GM18909 (cell line): ENCODE results near the gene SLC7A11.

Experiments
- ATAC-seq: cut with Tn5 transposase; IDR thresholded peaks from one replicate; pipeline ENCODE4 v1.9.1; 2021; ENCODE audit warnings: mild to moderate bottlenecking; ENCODE audit not compliant: unreplicated experiment, poor library complexity

Gene SLC7A11

DNA sequence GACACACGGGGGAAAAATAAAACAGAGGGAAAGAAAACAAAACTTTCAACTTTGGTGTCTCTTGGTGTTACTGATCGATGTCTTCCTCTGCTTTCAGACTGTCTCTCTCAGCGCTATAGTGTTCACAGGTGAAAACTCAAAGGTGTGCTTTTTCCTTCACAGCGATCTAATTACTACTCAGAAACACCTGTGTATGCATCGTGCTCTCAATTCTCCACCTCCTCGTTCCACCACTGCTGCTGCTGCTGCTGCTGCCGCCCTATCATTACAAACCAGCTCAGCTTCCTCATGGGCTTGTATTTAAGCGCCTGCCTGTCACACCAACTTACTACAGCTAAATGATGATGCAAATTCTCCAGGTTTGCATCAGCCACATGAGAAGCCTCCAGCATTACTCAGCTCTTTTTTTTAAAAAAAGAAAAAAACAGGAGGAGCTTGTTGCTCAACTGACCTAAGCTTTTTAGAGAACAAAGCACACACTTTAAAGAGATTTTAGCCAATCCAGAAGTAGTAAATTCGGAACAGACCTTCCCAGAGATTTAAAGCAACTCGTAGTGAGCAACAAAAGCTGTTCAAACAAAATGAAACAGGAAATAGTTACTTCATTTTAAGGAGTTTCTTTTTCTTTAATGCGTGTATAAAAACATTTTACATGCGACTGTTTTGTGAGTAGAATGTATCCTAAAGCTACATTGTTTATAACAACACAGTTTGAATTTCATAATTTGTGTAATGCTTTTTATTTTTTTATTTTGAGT lies at the start of gene SLC7A11:
Gene SLC7A11 (minus strand): TSS at position 274 of the 758 bp plus-strand sequence. CDS start 280 bp downstream, outside the sequence.
- ATAC-seq = peak; percentile 99

DNA sequence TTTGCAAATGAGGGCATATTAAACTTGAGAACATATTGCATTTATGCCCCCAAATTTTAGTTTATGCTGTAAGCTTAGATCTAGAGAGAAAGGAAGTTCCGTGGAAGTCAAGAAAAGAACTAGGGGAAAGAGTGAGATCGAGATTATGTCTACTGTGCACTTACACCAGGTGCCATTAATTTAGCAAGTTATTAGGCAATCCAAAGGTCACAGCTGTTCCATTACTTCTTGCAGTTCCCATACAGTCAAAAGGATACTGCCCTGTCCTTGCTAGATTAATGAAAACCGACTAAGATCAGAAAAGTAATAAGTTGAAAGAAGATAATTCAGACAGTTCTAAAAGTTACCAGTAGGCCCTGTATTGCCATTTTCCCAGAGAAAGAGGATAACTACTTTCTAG lies 49.3 kb upstream of the SLC7A11 start:
- ATAC-seq = no peak

DNA sequence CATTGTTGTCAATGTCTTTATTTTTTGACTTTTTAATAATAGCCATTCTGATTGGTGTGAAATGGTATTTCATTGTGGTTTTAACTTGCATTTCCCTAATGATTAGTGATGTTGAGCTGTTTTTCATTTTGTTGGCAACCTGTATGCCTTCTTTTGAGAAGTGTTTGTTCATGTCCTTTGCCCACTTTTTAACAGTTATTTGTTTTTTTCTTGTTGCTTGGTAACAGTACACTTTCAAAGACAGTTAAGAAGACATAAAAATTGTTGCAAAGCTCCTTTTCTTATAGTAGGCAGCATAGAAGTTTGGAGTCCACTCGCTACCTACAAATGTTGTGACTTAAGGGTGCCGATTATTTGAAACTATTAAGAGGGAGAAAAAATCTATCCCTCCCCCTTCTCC lies 48.7 kb upstream of the SLC7A11 start:
- no peak for ATAC-seq

DNA sequence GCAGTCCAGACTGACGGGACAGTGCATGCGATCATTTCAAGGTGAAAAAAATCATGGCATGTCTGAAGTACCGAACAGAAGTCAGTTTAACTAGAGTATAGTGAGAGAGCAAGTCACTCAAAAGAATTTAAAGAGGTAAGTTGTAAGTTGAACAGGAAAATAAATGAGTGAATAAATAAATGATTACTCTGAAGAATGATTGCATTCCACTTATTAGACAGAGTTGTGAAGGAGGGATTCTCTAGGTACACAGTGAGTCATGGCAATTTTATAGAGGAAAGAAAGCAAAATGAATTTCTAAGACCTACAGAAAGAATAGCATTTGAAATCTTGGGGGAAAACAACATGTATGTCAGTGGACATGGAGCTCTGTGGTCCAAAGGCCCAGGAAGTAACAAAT lies 37.1 kb upstream of the SLC7A11 start:
- no peak for ATAC-seq

DNA sequence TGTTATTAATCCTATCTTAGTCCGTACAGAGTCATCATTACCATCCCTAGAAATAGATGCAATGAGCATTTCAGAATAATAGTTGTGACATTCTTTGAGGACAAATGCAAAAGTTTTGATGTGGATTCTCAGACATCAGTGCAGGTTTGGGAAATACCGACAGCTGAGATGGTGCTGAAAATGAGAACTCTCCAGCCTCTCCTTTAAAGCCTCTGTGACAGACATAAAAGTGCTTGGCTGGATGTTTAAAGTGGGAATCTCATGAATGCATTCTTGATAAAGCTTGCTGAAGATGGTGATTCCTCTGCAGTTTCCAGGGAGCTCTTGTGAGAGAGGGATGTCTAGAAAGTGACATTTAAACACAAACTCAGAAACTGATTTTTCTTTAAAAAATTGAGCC lies 35.0 kb upstream of the SLC7A11 start:
- no peak for ATAC-seq

DNA sequence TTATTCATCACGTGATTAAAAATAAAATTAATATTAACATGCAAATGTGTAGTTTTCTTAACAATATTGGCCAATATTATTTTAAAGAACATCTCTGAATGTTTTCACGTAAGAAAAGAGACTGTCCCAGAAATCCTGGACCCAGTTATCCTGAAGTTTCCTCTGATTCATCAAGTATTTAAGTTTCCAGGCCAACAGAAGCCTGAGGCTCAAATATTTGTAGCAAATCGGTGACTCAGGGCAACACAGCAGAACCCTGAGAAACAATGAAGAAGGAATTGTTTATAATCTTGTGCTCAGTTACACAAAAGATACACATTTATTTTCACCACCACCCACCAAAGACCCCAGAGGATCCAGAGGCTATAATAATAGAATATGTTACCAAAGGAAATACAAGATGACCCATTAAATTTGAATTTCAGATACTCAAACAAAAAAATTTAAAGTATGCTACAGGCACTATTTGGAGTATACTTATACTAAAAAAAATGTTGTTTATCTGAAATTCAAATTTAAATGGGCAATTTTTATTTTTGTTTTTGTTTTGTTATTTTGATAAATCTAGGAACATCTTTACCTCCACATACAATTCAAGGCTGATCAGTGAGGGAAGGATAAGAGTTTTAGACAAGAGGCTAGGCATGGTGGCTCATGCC lies 33.9 kb upstream of the SLC7A11 start:
- ATAC-seq = no peak

DNA sequence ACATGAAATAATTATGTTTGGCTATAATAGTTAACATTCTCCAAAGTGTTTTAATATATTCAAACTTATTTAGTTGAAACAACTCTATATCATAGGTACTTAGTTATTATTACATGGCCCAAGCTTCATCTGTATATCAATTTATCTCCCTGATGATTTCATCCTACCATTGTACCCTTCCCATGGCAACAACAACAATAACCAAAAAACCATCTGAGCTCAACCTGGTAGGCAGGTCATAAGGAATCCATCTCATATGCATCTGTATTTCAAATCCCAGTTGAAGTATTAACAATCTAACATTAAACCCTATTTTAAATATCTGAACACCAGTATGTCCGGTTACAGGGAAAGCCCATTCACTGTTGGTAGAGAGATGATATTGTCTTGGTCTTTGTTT lies 33.1 kb upstream of the SLC7A11 start:
- no peak for ATAC-seq

DNA sequence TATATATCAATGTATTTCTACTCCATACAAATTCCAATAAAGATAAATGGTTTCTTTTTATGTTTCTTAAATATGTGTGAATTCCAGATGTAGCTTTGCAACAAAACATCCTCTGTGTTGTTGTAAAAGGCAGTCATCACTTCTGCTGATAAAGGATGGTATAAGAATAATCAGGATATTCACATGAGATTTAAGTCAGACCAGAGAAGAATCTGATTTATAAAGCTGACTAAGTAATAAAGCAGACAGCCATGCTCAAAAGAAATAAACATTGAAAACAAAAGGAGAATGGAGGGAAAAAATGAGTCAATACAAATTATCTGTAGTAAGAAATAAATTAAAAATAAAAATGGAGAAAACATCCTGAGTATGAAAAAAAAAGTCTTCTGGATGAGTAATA lies 27.0 kb upstream of the SLC7A11 start:
- ATAC-seq = no peak

DNA sequence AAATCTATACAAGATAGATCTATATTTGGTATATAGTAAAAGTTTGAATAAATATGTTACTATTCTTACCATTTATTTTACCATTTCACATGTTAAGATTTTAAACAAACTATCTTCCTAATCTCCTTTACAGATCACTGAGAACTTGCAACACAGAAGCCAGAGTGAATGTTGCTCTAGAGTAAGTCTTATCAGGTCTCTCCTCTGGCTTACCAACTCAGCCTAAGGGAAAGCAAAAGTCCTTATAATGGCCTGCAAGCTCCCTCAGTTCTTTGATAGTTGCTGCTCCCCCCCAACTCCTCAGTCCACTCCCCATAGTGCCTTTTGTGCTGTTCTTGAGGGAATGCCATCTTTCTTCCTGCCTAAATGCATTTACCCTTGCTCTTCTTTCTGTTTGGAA lies 25.7 kb upstream of the SLC7A11 start:
- ATAC-seq = no peak

DNA sequence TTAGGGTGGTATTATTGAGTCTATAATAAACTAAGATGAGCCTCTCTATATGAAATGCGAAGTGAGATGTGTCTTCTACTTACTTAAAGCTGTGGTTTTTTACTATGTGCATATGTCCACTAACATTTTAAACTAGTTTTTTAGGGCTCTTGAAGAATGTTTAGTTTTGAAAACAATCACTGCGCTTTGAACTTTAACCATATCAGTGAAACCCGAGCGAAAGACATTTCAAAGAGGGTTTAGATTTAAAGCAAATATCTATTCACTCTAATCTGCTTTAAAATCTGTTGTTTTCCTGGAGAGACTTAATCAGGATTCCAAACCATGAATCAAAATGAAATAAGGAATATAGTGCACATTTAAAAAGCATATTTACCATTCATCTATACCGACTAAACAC lies 24.8 kb upstream of the SLC7A11 start:
- no peak for ATAC-seq

DNA sequence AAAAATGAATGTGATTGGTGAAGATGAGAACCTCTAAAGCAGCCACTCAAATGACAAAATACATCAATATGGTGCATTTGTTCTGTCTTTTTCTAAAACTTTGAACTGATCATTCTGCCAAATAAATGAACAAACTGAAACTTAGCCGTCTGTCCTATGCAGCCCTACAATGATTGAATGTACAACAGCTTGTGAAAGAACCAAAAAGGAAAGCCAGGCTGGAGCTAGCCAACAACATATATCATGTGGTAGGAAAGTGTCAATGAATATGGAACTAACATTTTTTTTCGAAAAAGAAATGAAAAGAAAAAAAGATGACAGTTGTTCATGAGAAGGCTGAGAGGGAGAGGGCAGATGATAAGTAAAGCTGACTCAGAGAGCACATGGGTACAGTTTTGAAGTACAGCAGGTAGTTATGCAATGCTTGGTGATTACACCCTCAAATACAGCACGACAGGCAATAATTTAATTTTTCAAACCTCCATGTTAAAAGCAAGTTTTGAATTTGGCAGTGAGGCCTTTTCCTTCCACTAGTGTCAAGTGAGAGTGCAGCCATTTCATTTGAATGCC lies 21.2 kb upstream of the SLC7A11 start:
- no peak for ATAC-seq

DNA sequence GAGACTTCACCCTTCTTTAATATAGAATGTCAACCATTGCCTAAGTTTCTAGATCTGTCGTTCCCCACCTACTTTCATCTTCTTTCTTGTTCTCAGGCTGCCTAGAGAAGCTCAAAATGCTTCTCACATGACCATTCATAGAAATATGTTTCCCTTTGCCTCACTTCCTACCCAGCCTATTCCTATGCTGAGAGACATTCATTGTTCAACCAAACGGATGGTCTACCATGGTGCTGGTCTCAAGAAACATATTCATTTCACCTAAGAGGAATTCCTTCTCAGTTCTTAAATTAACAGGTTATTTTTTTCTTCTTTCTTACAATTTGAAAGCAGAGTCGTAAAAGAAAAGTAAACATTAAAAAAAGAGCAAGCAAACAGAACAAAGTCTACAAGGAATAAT lies 20.3 kb upstream of the SLC7A11 start:
- ATAC-seq = no peak

DNA sequence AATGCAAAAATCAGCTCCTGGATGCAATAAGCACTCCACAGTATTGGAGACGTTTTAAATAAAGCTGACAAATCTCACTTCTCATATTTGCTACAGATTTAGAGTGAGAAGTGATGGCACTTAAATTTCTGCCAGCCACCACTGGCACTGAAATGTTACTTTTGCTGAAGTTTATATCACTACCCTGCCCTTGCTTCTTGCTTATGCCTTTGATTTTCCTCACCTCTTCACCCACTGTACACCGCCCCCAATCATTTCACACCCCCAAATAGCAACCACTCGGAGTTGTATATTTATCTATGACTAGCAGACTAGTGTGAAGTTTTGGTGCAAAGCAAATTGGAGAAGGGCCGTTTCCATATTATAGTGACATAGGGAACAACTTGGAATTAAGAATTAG lies 19.9 kb upstream of the SLC7A11 start:
- no peak for ATAC-seq

DNA sequence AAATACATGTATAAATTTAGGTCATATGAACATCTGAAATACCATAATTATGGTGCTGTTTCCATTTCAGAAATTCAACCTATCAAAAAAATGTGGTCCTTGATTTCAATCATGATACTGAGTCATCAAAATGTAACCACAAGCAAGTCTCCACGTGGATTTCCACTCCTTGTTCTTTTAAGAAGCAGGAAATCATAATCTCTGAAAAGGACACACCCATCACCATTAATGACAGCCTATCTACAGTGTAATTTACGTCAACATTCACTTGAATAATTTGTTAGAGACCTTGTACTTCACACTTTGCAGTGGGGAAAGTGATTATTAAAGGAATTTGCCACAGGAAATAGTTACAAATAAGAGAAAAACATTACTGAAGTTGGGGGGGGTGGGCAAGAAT lies 17.7 kb upstream of the SLC7A11 start:
- no peak for ATAC-seq

DNA sequence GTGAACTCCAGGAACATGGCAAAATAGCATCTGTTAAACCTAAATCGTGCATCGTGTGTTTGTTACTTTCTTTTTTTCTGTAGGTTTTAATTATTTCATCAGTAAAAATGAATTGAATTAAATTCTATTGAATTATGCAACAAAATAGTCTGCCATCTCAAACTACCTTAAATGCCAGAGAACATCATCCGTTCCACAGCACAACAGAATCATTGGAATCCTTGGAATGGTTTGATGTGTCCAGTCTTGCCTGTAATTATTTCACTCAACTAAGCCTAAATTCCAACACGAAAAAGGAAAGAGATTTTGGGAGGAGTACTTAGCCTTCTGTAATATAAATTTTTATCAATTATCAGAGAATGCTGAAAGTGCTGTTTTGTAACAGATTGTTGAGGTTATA lies 17.1 kb upstream of the SLC7A11 start:
- no peak for ATAC-seq

DNA sequence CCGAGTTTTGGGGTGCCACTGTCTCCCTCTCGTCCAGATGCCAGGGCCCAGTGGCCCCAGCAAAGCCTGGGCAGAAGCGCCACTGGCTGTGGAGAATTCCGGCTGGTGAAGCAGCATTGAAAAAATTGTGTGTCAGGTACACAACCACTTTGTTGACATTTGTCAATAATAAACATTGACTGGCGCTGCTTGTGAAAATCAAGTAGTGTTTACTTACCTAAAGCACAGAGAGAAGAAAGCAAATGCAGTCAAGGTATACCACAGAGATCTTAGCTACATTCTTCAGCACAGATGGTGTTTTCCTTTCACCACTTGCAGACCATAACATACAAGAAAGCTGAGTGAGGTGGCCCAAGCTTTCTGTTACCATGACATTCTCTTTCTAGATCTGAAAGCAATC lies 14.5 kb upstream of the SLC7A11 start:
- ATAC-seq = no peak

DNA sequence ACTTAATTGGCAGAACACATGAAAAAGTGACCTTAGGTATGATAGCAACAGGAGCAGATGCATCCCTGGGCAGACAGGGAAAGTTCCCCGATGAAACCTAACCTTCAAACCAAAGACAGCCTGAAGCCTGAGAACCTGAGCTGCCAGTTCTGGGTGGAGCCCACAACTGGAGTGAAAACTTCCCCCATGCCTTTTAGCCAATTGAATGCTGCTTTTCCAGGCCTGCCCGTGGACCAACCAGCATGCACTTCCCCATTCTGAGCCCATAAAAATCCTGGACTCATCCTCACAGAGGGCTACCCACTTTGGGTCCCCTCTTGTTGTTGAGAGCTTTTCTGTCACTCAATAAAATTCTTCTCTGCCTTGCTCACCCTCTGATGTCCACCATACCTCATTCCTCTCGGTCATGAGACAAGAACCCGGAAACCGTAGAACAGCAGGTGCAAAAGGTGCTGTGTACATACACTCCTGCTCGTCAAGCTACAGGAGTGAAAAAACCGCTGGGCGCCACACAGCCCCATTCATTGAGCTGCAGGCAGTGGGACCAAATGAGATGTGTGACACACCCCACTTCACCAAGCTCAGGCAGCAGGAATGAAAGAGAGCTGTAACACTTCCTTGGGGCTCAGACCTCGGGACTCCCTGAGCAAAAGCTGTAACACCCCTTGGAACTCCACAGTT lies 13.9 kb upstream of the SLC7A11 start:
- no peak for ATAC-seq

DNA sequence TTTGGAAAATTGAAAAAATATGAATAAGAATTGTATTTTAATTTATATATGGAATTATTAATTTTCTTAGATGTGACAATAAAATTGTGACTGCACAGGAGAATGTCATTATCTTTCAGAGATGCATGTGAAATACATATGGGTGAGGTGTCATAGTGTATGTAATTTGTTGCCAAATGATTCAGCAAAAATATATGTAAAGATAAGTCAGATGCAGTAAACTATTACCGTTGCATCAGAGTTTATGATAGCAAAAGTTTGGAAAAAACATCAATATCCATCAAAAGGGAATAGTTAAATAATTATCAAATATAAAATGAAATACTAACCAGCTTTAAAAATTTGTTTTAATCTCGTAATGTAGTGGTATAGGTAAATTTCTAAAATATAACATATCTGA lies 10.4 kb upstream of the SLC7A11 start:
- no peak for ATAC-seq

DNA sequence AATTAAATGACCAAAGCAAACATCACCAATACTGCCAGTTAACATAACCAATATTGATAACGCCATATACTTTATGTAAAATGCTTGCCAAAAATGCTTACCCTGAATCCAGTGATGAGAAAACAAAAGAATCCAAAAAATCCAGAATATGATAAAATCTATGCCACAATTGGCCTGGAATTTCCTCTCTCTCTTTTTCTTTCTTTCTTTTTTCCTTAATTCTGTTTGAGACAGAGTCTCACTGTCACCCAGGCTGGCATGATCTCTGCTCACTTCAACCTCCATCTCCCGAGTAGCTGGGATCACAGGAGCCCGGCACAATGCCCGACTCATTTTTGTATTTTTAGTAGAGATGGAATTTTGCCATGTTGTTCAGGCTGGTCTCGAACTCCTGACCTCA lies 9.8 kb upstream of the SLC7A11 start:
- ATAC-seq = no peak

DNA sequence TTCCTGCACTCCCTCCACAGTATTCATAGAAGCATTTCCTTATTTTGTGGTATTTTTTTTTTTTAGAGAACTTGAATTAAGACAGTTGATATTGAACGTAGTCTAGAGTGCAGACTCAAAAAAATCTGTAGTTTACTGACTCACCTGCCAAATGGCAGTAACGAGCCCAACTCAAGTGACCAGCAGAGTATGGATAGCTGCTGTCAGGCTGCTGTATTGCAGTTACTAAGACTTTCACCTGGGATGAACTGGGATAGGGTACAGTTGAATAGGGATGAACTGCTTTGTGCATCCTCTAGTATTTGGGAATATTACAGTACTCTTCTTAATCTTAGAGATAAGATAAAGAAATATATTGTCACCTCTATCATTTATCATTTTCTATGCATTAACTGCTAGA lies 7.0 kb upstream of the SLC7A11 start:
- no peak for ATAC-seq

DNA sequence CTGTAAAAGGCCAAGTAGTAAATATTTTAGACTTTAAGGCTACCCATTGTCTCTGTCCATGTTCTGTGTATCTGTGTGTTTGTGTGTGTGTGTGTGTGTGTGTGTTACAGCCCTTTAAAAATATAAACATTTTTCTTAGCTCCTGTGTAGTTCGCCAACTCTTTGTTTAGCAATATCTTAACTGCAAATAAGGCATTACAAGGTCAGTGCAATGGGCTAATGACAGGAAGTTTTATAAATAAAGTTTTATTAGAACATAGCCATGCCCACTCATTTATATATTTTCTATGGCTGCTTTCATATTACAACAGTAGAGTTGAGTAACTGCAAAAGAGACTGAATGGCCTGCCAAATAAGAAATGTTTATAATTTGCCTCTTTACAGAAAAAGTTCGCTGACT lies 5.9 kb upstream of the SLC7A11 start:
- ATAC-seq = no peak
